Suprapubic skin (tissue), 4 donors: Measurements from ENCODE around the gene MSMP. TPM values are rescaled to one million over a fixed set of nuclear protein-coding genes. Genes with fewer than 3 reads are reported as not detected.
A peak's percentile ranks its signal among the peaks of the same experiment; 100 is the strongest.

ENCODE experiments used
- DNase-seq, 2 donors: peaks; one replicate each; pipeline ENCODE4 v3.0.0-alpha.2; 2019; ENCODE audit warnings: low spot score in 2 of 2
- H3K27ac ChIP-seq: fragments of 200-600 bp; sonication (generic); one replicate; pipeline ENCODE4 v1.5.1; 2019
- H3K27me3 ChIP-seq: fragments of 200-600 bp; sonication (generic); one replicate; pipeline ENCODE4 v1.5.1; 2019
- H3K36me3 ChIP-seq: fragments of 200-600 bp; sonication (generic); one replicate; pipeline ENCODE4 v1.5.1; 2019
- H3K4me1 ChIP-seq: fragments of 200-600 bp; sonication (generic); one replicate; pipeline ENCODE4 v1.5.1; 2019
- H3K4me3 ChIP-seq: fragments of 200-600 bp; sonication (generic); one replicate; pipeline ENCODE4 v1.5.1; 2019; ENCODE audit warnings: mild to moderate bottlenecking
- H3K9me3 ChIP-seq: fragments of 200-600 bp; sonication (generic); one replicate; pipeline ENCODE4 v1.5.1; 2019
- CTCF ChIP-seq, 2 donors: fragments of 200-600 bp in 1 of 2; fragments of 450-650 bp in 1 of 2; sonication (generic) in 1 of 2; IDR thresholded peaks; one replicate each; pipeline ENCODE4 v1.5.1; 2016 to 2019; ENCODE audit warnings: antibody characterized with exemption in 2 of 2, mild to moderate bottlenecking in 1 of 2, moderate library complexity in 1 of 2
- EP300 ChIP-seq: sonication (generic); formaldehyde crosslinking; IDR thresholded peaks from one replicate; pipeline ENCODE4 v1.6.1; 2017; ENCODE audit warnings: antibody characterized with exemption
- POLR2A ChIP-seq, 2 donors: fragments of 450-650 bp; IDR thresholded peaks; one replicate each; pipeline ENCODE4 v1.6.1; 2017; ENCODE audit warnings: antibody characterized with exemption in 2 of 2, mild to moderate bottlenecking in 2 of 2, moderate library complexity in 2 of 2
- POLR2AphosphoS5 ChIP-seq, 3 donors: sonication (generic); formaldehyde crosslinking; IDR thresholded peaks; one replicate each; pipeline ENCODE4 v1.6.1; 2017; ENCODE audit warnings: antibody characterized with exemption in 3 of 3
- WGBS: methylation state at CpG from one replicate; pipeline ENCODE4 v1.1.5; 2018; 5-methylcytosine and 5-hydroxymethylcytosine counted together
- total RNA-seq, 4 donors: library from RNA; depleted of rRNA; stranded (reverse); fragments of >200 nt; gene quantifications; one replicate each; pipeline ENCODE4 v1.1.0, GENCODE V29; 2016

Gene MSMP
- total RNA-seq, 4 donors from 2014 or later = not detected

- TF ChIP-seq EP300 = no peak
- TF ChIP-seq POLR2A (IDR thresholded peaks at IDR 0.05) = no peak
- TF ChIP-seq POLR2AphosphoS5 (IDR thresholded peaks at IDR 0.05) = no peak
- no peak for TF ChIP-seq CTCF (IDR thresholded peaks at IDR 0.05)
- Histone ChIP-seq H3K9me3 (no peaks in the 10 kb centered on the region), H3K27me3 (no peaks in the 10 kb centered on the region), H3K4me1 (peaks cover 48% of the 10 kb centered on the region), H3K27ac (peak overlapping the region; percentile 83), H3K4me3 (peak overlapping the region; percentile 83), H3K36me3 (peaks cover 42% of the 10 kb centered on the region)
- peak in 1 of 2 donors; percentile 67 for DNase-seq
- WGBS = 5% methylated on average over 8 of the region's 19 CpGs
Observed at GRCh38 chr9:35749515-35750255, 4.4 kb downstream of the MSMP start.

GRCh38 chr9:35748858-35749514 is 5.1 kb downstream of the MSMP start, which contains the start of the genes GBA2 and RGP1:
TSS of gene GBA2 (minus strand) at chr9:35749228. CDS start at chr9:35748704, 524 bp downstream.
TSS of gene RGP1 (plus strand) at chr9:35749287. CDS start at chr9:35749756, 469 bp downstream.
- Histone ChIP-seq H3K4me3 (peak within 1 kb of the TSS; percentile 83), H3K27ac (peak within 1 kb of the TSS; percentile 83), H3K27me3 (no peaks in the 10 kb centered on the region), H3K36me3 (peaks cover 42% of the 10 kb centered on the region), H3K4me1 (peaks cover 51% of the 10 kb centered on the region), H3K9me3 (no peaks in the 10 kb centered on the region)
- TF ChIP-seq CTCF (IDR thresholded peaks at IDR 0.05) = no peak
- TF ChIP-seq POLR2AphosphoS5 (IDR thresholded peaks at IDR 0.05) = peak in 2 of 3 donors; percentile 7 to 20
- TF ChIP-seq POLR2A (IDR thresholded peaks at IDR 0.05) = peak in 1 of 2 donors; percentile 22
- WGBS = 0% methylated on average over 40 of the region's 69 CpGs
- peak; percentile 86 to 90 for DNase-seq

DNA sequence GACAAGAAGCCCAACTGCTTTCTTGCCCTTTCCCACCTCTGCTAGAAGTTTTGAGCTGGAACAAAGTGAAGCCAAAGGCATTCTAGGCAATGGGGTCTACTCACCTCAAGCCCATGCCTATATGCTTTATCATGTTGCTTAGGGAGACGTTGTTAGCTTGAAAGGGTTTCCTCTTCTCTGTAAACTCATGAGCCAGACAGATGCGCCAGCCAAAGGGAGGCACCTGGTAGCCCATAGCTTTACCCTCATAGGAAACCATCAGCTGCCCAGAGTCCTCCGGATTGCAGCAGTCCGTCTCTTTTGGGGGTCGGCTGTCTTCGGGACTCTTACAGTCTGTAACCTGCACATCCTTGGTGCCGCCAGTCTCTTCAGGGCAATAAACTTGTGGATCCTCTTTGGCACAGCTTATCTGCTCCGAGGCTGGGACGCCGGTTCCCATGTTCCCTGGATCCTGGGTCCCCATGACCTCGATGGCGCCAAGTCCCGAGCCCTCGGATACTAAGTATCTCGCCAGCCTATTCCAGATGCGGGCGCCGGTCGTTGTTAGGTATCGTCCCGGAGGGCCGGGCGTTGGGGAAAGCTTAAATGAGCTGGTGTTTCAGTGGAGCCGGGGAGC is 5.7 kb downstream of the MSMP start:
- Histone ChIP-seq H3K36me3 (peaks cover 42% of the 10 kb centered on the region), H3K4me3 (peak overlapping the region; percentile 83), H3K27me3 (no peaks in the 10 kb centered on the region), H3K27ac (peak overlapping the region; percentile 83), H3K4me1 (peaks cover 51% of the 10 kb centered on the region), H3K9me3 (no peaks in the 10 kb centered on the region)
- 1% methylated on average over 9 of the region's 24 CpGs for WGBS
- TF ChIP-seq EP300 (no peak), CTCF (IDR thresholded peaks at IDR 0.05) (no peak), POLR2A (IDR thresholded peaks at IDR 0.05) (no peak), POLR2AphosphoS5 (IDR thresholded peaks at IDR 0.05) (no peak)
- no peak for DNase-seq

DNA sequence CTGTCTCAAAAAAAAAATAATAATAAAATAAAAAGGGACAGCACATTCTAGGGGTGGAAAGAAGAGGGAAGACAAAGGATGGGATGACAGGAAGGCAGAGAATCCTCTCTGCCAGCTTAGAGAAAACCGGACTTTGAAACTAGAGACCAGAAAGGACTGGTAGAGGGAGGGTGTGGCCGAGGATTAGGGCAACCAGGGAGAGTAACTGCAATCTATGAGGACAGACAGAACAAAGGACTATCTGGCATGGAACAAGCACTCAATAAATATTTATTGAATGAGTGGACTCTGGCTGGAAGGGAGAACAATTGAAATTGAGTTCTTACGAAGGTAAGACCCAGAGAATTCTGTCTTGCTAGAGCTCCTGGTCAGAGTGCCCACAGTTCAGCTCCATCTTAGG is 7.5 kb downstream of the MSMP start:
- no peaks in the 10 kb centered on the region for H3K9me3 ChIP-seq
- WGBS = 50% methylated on average over 3 of the region's 3 CpGs
- TF ChIP-seq CTCF (IDR thresholded peaks at IDR 0.05) = no peak
- TF ChIP-seq POLR2AphosphoS5 (IDR thresholded peaks at IDR 0.05) = no peak
- TF ChIP-seq EP300 = no peak
- no peak for TF ChIP-seq POLR2A (IDR thresholded peaks at IDR 0.05)

DNA sequence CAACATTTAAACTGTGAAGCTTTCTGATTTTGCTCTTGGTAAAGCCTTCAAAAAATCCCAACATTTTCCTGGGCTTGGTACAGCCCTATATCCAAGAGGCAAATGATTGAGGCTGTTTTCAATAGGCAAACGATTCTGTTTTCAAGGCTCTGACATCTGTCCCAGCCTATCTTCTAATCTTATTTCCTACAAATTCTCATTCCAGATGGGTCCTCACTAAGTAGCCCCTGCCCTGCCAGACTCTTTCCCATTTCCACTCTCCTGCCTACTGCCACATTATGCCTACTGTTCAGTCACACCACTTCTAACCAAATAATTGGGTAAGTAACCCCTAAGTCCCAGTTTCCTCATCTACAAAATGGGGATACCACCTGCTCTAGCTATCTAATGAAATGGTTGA is 8.5 kb downstream of the MSMP start:
- H3K36me3 ChIP-seq = peaks cover 43% of the 10 kb centered on the region
- H3K4me1 ChIP-seq = peaks cover 49% of the 10 kb centered on the region
- no peak for DNase-seq
- no peak overlapping the region for H3K27ac ChIP-seq
- TF ChIP-seq POLR2A (IDR thresholded peaks at IDR 0.05) (no peak), CTCF (IDR thresholded peaks at IDR 0.05) (no peak), EP300 (no peak), POLR2AphosphoS5 (IDR thresholded peaks at IDR 0.05) (no peak)
- no peaks in the 10 kb centered on the region for H3K27me3 ChIP-seq
- 50% methylated on average over 1 of the region's 1 CpG for WGBS
- H3K4me3 ChIP-seq = peak overlapping the region; percentile 83
- H3K9me3 ChIP-seq = no peaks in the 10 kb centered on the region

More for the DNA sequence above, 7.5 kb downstream of the MSMP start:
- Histone ChIP-seq H3K27ac (no peak overlapping the region), H3K27me3 (no peaks in the 10 kb centered on the region), H3K4me3 (peak overlapping the region; percentile 83), H3K36me3 (peaks cover 42% of the 10 kb centered on the region), H3K4me1 (peaks cover 51% of the 10 kb centered on the region)
- DNase-seq = no peak
